Kidney (tissue), 14 donors: ENCODE data around the gene TMEM154. TPM values are rescaled to one million over a fixed set of nuclear protein-coding genes. Genes with fewer than 3 reads are reported as not detected.

Experiments used
- DNase-seq, 5 donors: peaks; one replicate each; pipeline ENCODE4 v3.0.0-alpha.2; 2013 to 2020
- FAIRE-seq: peaks from 2 replicates; lab custom pipeline; 2012; peaks lifted over from hg19 to GRCh38; lab: Jason Lieb, UNC
- H3K27ac ChIP-seq, 2 donors: one replicate each; pipeline ENCODE4 v1.7.0; 2013; ENCODE audit warnings: low read depth in 2 of 2, low read length in 2 of 2, inconsistent platforms in 1 of 2
- H3K27me3 ChIP-seq: one replicate; pipeline ENCODE4 v1.7.1; 2013; ENCODE audit warnings: low read length, inconsistent platforms; ENCODE audit not compliant: control insufficient read depth, insufficient read depth
- H3K36me3 ChIP-seq, 3 donors: one replicate each; pipeline versions ENCODE4 v1.7.0 to v1.7.1; 2013; ENCODE audit warnings: low read length in 3 of 3, control low read depth in 1 of 3, inconsistent platforms in 1 of 3; ENCODE audit not compliant: insufficient read depth in 3 of 3, control insufficient read depth in 2 of 3
- H3K4me1 ChIP-seq, 3 donors: one replicate each; pipeline versions ENCODE4 v1.7.0 to v1.7.1; 2013; ENCODE audit warnings: low read length in 3 of 3, inconsistent platforms in 1 of 3, low read depth in 1 of 3; ENCODE audit not compliant: control insufficient read depth in 2 of 3, insufficient read depth in 2 of 3
- H3K4me3 ChIP-seq, 3 donors: one replicate each; pipeline versions ENCODE4 v1.7.0 to v1.8.1; 2013; ENCODE audit warnings: low read length in 3 of 3, control low read depth in 1 of 3, inconsistent platforms in 1 of 3
- H3K9ac ChIP-seq, 3 donors: one replicate each; pipeline versions ENCODE4 v1.7.0 to v1.7.1; 2013; ENCODE audit warnings: low read length in 3 of 3, control low read depth in 1 of 3, inconsistent platforms in 1 of 3
- H3K9me3 ChIP-seq, 3 donors: one replicate each; pipeline versions ENCODE4 v1.7.0 to v1.7.1; 2013; ENCODE audit warnings: low read length in 3 of 3, control low read depth in 1 of 3, inconsistent platforms in 1 of 3; ENCODE audit not compliant: control insufficient read depth in 2 of 3, insufficient read depth in 1 of 3
- intact Hi-C: fragments of 100-400 bp; cut with DNase I; formaldehyde crosslinking; loops from one replicate; pipeline ENCODE4 v1.11.1; 2022
- polyA plus RNA-seq: library from polyadenylated mRNA; stranded (reverse); fragments of 350-450 nt; fragmentation: Illumina TruSeq; extraction: RNeasy Lipid Tissue Mini Kit (QIAGEN cat#74804); gene quantifications from one replicate; pipeline ENCODE4 v1.2.3, GENCODE V29; 2014; ENCODE audit warnings: low read depth, low replicate concordance; ENCODE audit not compliant: insufficient read depth
- total RNA-seq: library from RNA; stranded (reverse); fragmentation: NEBNext Ultra II Directional; extraction: Animal tissue kit (Norgen Biotek cat#: 25700); gene quantifications from one replicate; pipeline ENCODE4 v1.2.1, GENCODE V29; 2021
- TF ChIP-seq, protein P1 (sequence below): IDR thresholded peaks from 3 replicates; pipeline ENCODE4 v1.5.1; 2012; ENCODE audit warnings: mild to moderate bottlenecking, moderate library complexity, borderline replicate concordance; ENCODE audit not compliant: insufficient read depth; ENCODE audit errors: extremely low read depth
- donor health status: control.
- donor health status: control.
- donor health status: control.
- donor health status: control.
- donor health status: control.
- donor health status: DM: yes; HTN: yes; CAD: no.
- donor health status: Normal renal cell carcinoma (clear cell type).

TMEM154 gene
- total and polyA plus RNA-seq, 2 donors from 2014 or later, result 0.09 to 11.0 TPM

DNA sequence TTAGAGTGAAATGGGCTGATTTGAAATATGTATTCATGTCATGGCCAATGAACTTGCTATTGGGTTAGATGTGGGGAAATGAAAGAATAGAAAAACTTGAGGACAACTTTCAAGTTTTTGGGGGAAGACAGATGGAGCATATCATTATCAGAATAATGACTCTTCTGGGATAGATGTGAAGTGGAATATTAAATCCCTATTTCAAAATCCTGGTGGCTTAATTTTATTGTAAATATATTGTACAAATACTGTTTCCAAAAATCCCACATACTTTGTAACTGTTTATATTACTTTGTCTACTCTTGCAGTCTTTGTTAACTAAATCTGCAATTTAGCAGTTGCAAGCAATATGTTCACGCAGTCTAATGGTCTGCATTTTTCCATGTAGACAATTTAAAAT, 108.0 kb downstream of the TMEM154 start:
- DNase-seq (no peak), FAIRE-seq (no peak)
- no peaks in the 10 kb centered on the region for H3K27me3 ChIP-seq
- H3K36me3 ChIP-seq, result no peaks in the 10 kb centered on the region
- intact Hi-C loops, result no loop called here
- H3K9ac ChIP-seq, result no peak overlapping the region
- H3K27ac ChIP-seq, result no peak overlapping the region
- TF ChIP-seq, protein P1, sequence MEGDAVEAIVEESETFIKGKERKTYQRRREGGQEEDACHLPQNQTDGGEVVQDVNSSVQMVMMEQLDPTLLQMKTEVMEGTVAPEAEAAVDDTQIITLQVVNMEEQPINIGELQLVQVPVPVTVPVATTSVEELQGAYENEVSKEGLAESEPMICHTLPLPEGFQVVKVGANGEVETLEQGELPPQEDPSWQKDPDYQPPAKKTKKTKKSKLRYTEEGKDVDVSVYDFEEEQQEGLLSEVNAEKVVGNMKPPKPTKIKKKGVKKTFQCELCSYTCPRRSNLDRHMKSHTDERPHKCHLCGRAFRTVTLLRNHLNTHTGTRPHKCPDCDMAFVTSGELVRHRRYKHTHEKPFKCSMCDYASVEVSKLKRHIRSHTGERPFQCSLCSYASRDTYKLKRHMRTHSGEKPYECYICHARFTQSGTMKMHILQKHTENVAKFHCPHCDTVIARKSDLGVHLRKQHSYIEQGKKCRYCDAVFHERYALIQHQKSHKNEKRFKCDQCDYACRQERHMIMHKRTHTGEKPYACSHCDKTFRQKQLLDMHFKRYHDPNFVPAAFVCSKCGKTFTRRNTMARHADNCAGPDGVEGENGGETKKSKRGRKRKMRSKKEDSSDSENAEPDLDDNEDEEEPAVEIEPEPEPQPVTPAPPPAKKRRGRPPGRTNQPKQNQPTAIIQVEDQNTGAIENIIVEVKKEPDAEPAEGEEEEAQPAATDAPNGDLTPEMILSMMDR, result no peak
- no peaks in the 10 kb centered on the region for H3K9me3 ChIP-seq
- H3K4me1 ChIP-seq, result no peaks in the 10 kb centered on the region
- H3K4me3 ChIP-seq, result no peak overlapping the region

- Histone ChIP-seq H3K4me3 (no peak overlapping the region), H3K9me3 (no peaks in the 10 kb centered on the region), H3K36me3 (no peaks in the 10 kb centered on the region), H3K9ac (no peak overlapping the region), H3K27me3 (no peaks in the 10 kb centered on the region), H3K4me1 (no peaks in the 10 kb centered on the region), H3K27ac (no peak overlapping the region)
- no peak for DNase-seq
- FAIRE-seq, result no peak
- TF ChIP-seq, protein P1, result no peak
- intact Hi-C loops, result no loop called here
Observed at GRCh38 chr4:152571296-152571695, 108.5 kb downstream of the TMEM154 start.

Other genes with a start within 250 kb of the TMEM154 start
- gene FBXW7, start 143.9 kb downstream of the TMEM154 start, total RNA-seq, result 64.0 TPM
- gene FBXW7, start 143.9 kb downstream of the TMEM154 start, polyA plus RNA-seq, result 5.5 TPM
- 1.1 TPM for gene TIGD4, start 99.7 kb upstream of the TMEM154 start, total RNA-seq
- 0.75 TPM for gene TIGD4, start 99.7 kb upstream of the TMEM154 start, polyA plus RNA-seq
- 39.1 TPM for gene ARFIP1, start 100.0 kb upstream of the TMEM154 start, total RNA-seq
- 23.2 TPM for gene ARFIP1, start 100.0 kb upstream of the TMEM154 start, polyA plus RNA-seq